Stimulated activated CD4-positive, alpha-beta T cell treated with anti-CD3 and anti-CD28 coated beads, Interleukin-12 subunit alpha, Interleukin-12 subunit beta, amount 100 ng/mL, for 4 hours (primary cell): Measurements from ENCODE around the gene TRIM51.
"Not testable (repeated sequence)": the region's sequence is repeated elsewhere in the genome, so short reads cannot be mapped to it uniquely, and the experiment has no call there.

Experiments
- DNase-seq: peaks from one replicate; pipeline ENCODE4 v3.0.0-alpha.2; 2020

Gene TRIM51

GRCh38 chr11:55882997-55883396 lies at the start of gene TRIM51:
TRIM51 (plus strand) TSS chr11:55883297; CDS start chr11:55885429, 2,132 bp downstream.
- DNase-seq: not testable (repeated sequence)

- no peak for DNase-seq
These were observed 44.6 kb upstream of the TRIM51 start, which contains the start of gene OR5D16 for GRCh38 chr11:55838452-55838851. OR5D16 (plus strand) TSS chr11:55838752; CDS start chr11:55838752, 0 bp downstream.

- DNase-seq: no peak
These were observed 35.6 kb upstream of the TRIM51 start for GRCh38 chr11:55847453-55847852.

GRCh38 chr11:55849037-55849436 lies 34.1 kb upstream of the TRIM51 start:
- DNase-seq: no peak

GRCh38 chr11:55852141-55852540 lies 31.0 kb upstream of the TRIM51 start:
- no peak for DNase-seq

GRCh38 chr11:55854704-55855103 lies 28.4 kb upstream of the TRIM51 start:
- DNase-seq: no peak

- not testable (repeated sequence) for DNase-seq
These were observed 15.7 kb upstream of the TRIM51 start for GRCh38 chr11:55867354-55867753.

GRCh38 chr11:55872731-55873130 lies 10.4 kb upstream of the TRIM51 start:
- not testable (repeated sequence) for DNase-seq

- DNase-seq: not testable (repeated sequence)
These were observed 10.0 kb upstream of the TRIM51 start for GRCh38 chr11:55873146-55873545.

GRCh38 chr11:55884995-55885394 lies 1.9 kb downstream of the TRIM51 start:
- not testable (repeated sequence) for DNase-seq

- DNase-seq: not testable (repeated sequence)
These were observed 2.4 kb downstream of the TRIM51 start for GRCh38 chr11:55885481-55885880.

- DNase-seq: no peak
These were observed 12.1 kb downstream of the TRIM51 start for GRCh38 chr11:55895216-55895615.

GRCh38 chr11:55902308-55902707 lies 19.2 kb downstream of the TRIM51 start:
- no peak for DNase-seq

GRCh38 chr11:55914482-55914881 lies 31.4 kb downstream of the TRIM51 start, which contains the start of gene OR5W2:
OR5W2 (minus strand) TSS chr11:55914582; CDS start chr11:55914582, 0 bp downstream.
- no peak for DNase-seq

- DNase-seq: no peak
These were observed 37.4 kb downstream of the TRIM51 start for GRCh38 chr11:55920537-55920936.

- DNase-seq: no peak
These were observed 53.2 kb downstream of the TRIM51 start, which contains the start of gene OR5I1 for GRCh38 chr11:55936300-55936699. OR5I1 (minus strand) TSS chr11:55936400; CDS start chr11:55936400, 0 bp downstream.
